Raji (cell line): Measurements from ENCODE around the gene CA10.

ENCODE experiments used
- POLR2A ChIP-seq: IDR thresholded peaks from 2 replicates; pipeline ENCODE4 v1.6.1; 2011; ENCODE audit warnings: low read depth, low read length, control low read depth; ENCODE audit not compliant: insufficient read depth

Gene CA10

GRCh38 chr17:51955245-51955644, 203.3 kb downstream of the CA10 start:
- no peak for TF ChIP-seq POLR2A

DNA sequence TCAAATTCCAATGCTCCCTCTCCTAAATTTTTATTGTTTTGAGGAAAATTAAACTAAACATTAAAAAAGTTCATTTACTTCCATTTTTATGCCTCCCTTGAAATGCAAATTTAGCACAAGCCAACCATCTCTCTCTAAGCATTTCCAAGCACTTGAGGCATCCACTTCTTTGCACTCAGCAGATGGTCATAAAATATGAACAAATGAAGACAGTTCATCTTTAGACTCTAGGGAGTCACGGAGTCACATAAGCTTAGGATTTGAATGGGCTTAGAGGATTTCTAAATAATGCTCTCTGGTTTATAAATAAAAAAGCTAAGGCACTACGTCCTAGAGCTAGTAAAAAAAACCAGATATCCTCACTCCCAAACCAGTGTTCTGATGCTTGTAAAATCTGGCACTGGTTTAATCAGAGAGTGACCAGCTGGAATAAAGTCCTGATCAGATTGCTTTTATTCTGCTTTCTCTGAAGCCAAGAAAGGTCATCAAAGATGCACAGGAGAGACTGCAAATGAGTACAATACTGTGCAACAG, 204.2 kb downstream of the CA10 start:
- no peak for TF ChIP-seq POLR2A

GRCh38 chr17:51951741-51952140, 206.8 kb downstream of the CA10 start:
- no peak for TF ChIP-seq POLR2A

- TF ChIP-seq POLR2A = no peak
Measured at GRCh38 chr17:51948128-51948527, 210.4 kb downstream of the CA10 start.

GRCh38 chr17:51947160-51947735, 211.3 kb downstream of the CA10 start:
- no peak for TF ChIP-seq POLR2A

DNA sequence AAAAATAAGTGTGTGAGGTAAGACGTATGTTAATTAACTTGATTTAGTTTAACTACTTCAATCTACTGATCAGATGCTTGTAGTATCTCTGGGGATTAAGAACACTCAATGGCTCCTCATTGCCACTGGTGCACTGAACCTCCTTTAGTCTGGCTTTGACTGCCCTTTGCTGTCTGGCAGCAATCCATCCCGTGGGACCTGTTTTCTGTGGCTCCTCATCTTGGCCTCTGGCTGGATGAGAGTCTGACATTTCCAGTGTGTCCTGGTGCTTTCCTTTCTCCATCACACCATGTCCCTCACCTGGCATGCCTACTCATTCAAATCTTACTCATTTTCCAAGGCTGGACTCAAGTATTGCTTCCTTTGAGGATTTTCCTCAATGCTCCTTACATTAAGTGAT, 212.2 kb downstream of the CA10 start:
- TF ChIP-seq POLR2A = no peak

- TF ChIP-seq POLR2A = no peak
Measured at GRCh38 chr17:51941272-51941671, 217.2 kb downstream of the CA10 start.

DNA sequence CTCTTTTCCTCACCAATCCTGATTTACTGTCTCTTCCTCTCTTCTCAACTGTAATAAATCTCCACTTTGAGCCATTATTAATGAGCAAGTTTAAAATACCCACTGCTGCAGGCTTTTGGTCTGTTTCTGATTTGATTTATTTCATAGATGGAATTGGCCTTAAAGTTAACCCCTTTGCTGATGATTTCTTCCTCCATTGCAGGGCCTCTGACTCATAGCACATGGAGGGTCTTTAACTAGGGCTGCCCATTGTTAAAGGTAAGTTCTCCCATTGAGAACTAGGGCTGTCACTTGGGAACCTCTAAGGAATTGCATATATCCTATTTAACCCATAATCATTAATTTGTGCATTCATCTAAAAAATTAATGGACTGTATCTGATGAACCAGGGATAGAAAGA, 221.2 kb downstream of the CA10 start:
- TF ChIP-seq POLR2A = no peak

DNA sequence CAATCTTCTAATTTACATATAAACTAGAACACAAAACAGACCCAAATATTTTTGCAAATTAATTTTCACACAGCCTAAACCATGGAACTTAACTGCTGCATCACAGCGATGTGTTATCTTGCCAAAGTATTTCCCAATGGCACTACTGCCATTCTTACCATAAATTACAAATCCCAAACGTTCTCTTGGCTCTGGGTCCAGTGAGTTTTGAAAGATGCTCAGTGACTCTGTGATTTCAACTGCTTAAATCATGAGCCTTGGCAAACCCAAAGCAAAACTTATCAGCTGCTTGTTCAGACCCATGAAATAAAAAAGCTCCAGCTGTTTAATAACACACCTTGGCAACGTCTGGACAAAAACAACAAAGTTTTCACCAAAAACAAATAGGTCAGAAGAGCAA, 223.0 kb downstream of the CA10 start:
- TF ChIP-seq POLR2A = no peak

GRCh38 chr17:51933647-51934046, 224.9 kb downstream of the CA10 start:
- no peak for TF ChIP-seq POLR2A

- TF ChIP-seq POLR2A = no peak
Measured at GRCh38 chr17:51926448-51926847, 232.1 kb downstream of the CA10 start.

DNA sequence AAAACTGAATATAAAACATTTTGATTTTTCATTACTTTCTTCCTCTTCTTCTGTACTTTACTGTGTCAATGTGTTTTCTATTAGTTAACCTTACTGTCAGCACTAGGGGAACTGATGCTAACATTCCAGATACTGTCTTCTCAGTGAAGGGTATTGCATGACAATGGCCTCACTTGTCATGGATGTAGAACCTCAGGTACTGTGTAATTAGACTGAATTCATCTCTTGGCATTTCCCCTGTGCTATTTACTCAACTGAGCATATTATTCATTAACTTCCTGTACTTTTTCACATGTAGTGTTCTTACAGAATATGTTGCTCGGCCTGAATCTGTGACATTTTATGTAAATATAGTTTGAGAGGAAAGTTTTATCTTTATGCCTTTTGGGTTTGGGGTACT, 237.0 kb downstream of the CA10 start:
- no peak for TF ChIP-seq POLR2A

DNA sequence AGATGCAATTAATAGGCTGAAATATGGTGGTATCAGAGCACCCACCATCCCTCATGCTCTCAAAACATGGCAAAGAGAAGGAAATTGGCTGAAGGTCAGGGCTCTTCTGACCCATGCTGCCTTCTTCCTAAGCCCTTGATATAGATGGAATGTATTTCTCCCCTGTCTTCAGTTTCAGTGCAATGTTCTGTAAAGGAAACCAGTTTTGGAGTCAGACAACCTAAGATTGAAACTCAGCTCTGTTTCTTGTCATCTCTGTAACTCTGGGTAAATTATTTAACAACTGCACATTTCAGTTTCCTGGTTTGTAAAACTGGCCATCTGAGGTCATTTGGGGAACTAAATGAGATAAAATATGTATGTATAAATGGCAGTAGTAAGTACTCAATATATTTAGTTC, 243.9 kb downstream of the CA10 start:
- no peak for TF ChIP-seq POLR2A

GRCh38 chr17:51913491-51914205, 244.9 kb downstream of the CA10 start:
- no peak for TF ChIP-seq POLR2A

DNA sequence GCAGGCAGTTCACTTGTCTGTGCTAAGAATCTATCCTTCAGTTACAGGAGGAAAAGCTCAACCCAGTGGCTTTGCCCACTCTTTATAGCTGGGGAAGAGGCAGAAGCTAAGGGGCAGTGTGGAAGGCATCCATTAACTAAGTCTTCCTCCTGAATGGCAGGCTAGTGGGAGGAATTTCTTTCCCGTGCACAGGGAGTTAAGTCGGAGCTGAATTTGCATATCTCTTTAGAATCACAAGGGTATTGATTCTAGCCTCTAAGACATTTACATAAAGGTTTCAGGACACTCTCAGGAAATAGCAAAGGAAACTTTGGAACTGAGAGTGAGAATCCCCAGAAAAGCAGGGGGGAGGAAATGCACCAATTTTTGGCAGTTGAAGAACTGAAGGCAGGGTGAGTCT, 245.6 kb downstream of the CA10 start:
- no peak for TF ChIP-seq POLR2A

DNA sequence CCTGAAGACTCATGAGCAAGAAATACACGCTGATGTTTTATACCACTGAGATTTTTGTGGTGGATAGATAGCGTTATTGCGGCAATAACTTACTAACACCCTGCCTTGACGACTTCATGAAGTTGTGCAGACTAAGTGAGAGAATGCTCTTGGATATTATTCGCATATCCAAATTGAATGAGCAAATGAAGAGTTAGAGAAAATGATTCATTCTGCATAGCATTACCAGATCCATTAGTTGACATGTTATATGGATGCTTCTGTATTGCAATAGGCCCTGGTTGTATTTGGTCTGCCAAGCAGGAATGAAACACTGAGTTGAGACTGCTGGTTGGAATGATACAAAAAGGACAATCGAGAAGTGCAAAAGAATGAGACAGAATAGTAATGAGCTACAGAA, 247.3 kb downstream of the CA10 start:
- no peak for TF ChIP-seq POLR2A

DNA sequence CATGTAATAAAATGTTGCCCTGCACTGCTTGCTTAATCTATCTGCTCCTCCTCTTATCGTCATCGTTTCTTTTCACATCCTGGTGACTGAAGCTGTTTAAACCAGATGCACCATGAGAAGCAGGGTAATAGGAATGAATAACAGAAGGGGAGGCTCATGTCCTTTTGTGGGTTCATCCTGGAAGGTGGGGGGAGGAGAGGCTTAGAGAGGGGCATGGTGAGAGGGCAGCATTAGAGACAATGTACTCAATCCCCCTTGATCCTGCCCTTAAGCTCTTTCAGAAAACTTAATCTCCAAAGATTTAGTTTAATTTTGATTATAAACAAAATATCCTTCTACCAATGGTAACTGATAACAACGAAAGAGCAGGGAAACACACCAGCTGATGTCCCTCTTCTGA, 248.5 kb downstream of the CA10 start:
- TF ChIP-seq POLR2A = no peak
